HepG2 (cell line): ENCODE results near the gene LCE3B. TPM values are rescaled to one million over a fixed set of nuclear protein-coding genes. Genes with fewer than 3 reads are reported as not detected.

Experiments used
- ATAC-seq: fragments of 200-7000 bp; cut with Tn5 transposase; 3 replicates; pipeline ENCODE4 v1.9.1; 2020; ENCODE audit warnings: mild to moderate bottlenecking, moderate library complexity
- BruUV-seq: library from RNA; stranded (reverse); fragments of 400-500 nt; replicated peaks from 2 replicates; lab custom pipeline; 2021; lab: Mats Ljungman, UMichigan
- CTCF ChIA-PET: fragments of 300-600 bp; formaldehyde crosslinking; extraction: SDS; loops from one replicate; lab custom pipeline; 2021; ENCODE audit warnings: low total read pairs, inconsistent platforms, low intra/inter-chr PET ratio; lab: Yijun Ruan, JAX
- POLR2A ChIA-PET: fragments of 350-600 bp; sonication (Branson Sonifier 250); formaldehyde crosslinking; loops from one replicate; lab custom pipeline; 2020; ENCODE audit warnings: antibody characterized with exemption, inconsistent platforms; lab: Yijun Ruan, JAX
- DNase-seq: peaks from one replicate; pipeline ENCODE4 v3.0.0-alpha.2; 2015; ENCODE audit warnings: low spot score
- FAIRE-seq: peaks from 3 replicates; lab custom pipeline; 2011; peaks lifted over from hg19 to GRCh38; lab: Jason Lieb, UNC
- H2AFZ ChIP-seq: one replicate; pipeline ENCODE4 v1.6.1; 2011; ENCODE audit warnings: low read length, inconsistent platforms
- H3K27ac ChIP-seq: fragments of 300-600 bp; 3 replicates; pipeline ENCODE4 v1.8.0; 2011; ENCODE audit warnings: mixed run types, mild to moderate bottlenecking, mixed read lengths, low read length, inconsistent platforms; ENCODE audit not compliant: insufficient read depth; ENCODE audit errors: extremely low read length
- H3K27me3 ChIP-seq, 2 experiments: fragments of 200-600 bp in 1 of 2; 2 replicates in 1 of 2; 3 replicates in 1 of 2; pipeline versions ENCODE4 v1.6.0 to v1.8.0; 2011; ENCODE audit warnings: low read length in 2 of 2, mild to moderate bottlenecking in 2 of 2, moderate library complexity in 2 of 2, inconsistent platforms in 1 of 2; ENCODE audit not compliant: insufficient read depth in 2 of 2, control insufficient read depth in 1 of 2
- H3K36me3 ChIP-seq, 2 experiments: fragments of 200-600 bp in 1 of 2; replicated peaks in 1 of 2; 2 replicates in 1 of 2; 3 replicates in 1 of 2; pipeline versions ENCODE4 v1.5.1 to v1.8.0; 2011; ENCODE audit warnings: low read length in 2 of 2, inconsistent platforms in 1 of 2; ENCODE audit not compliant: insufficient read depth in 2 of 2, control insufficient read depth in 1 of 2
- H3K4me1 ChIP-seq: 2 replicates; pipeline ENCODE4 v1.5.1; 2012; ENCODE audit warnings: low read length, inconsistent platforms; ENCODE audit not compliant: insufficient read depth
- H3K4me2 ChIP-seq: 2 replicates; pipeline ENCODE4 v1.6.0; 2011; ENCODE audit warnings: low read depth, low read length, inconsistent platforms
- H3K4me3 ChIP-seq, 3 experiments: fragments of 200-600 bp in 1 of 3; sonication (generic), shearing (Covaris generic) in 1 of 3; replicated peaks in 1 of 3; 2 replicates each; pipeline ENCODE4 v1.5.1; 2011 to 2016; ENCODE audit warnings: low read length in 3 of 3, inconsistent platforms in 2 of 3, low read depth in 2 of 3, mild to moderate bottlenecking in 2 of 3, control low read depth in 1 of 3, mixed read lengths in 1 of 3; ENCODE audit not compliant: insufficient read depth in 1 of 3
- H3K79me2 ChIP-seq: one replicate; pipeline ENCODE4 v1.6.1; 2011; ENCODE audit warnings: low read length, inconsistent platforms; ENCODE audit not compliant: insufficient read depth
- H3K9ac ChIP-seq: 2 replicates; pipeline ENCODE4 v1.6.0; 2011; ENCODE audit warnings: mild to moderate bottlenecking, low read depth, low read length, inconsistent platforms; ENCODE audit not compliant: insufficient read depth
- H3K9me3 ChIP-seq: 2 replicates; pipeline ENCODE4 v1.5.1; 2012; ENCODE audit warnings: mild to moderate bottlenecking, low read length
- H4K20me1 ChIP-seq: 2 replicates; pipeline ENCODE4 v1.6.0; 2011; ENCODE audit warnings: inconsistent platforms, mild to moderate bottlenecking, low read length, moderate library complexity; ENCODE audit not compliant: insufficient read depth
- BATF2 ChIP-seq: sonication (generic); formaldehyde crosslinking; IDR thresholded peaks from 2 replicates; pipeline ENCODE4 v1.8.0; 2022; ENCODE audit warnings: mild to moderate bottlenecking, missing genetic modification reagents, moderate library complexity
- FLYWCH1 ChIP-seq: sonication (generic); formaldehyde crosslinking; IDR thresholded peaks from 2 replicates; pipeline ENCODE4 v1.8.1; 2023; ENCODE audit warnings: mild to moderate bottlenecking, missing genetic modification reagents
- GPBP1L1 ChIP-seq: sonication (generic); formaldehyde crosslinking; IDR thresholded peaks from 2 replicates; pipeline ENCODE4 v1.5.0; 2020; ENCODE audit warnings: mild to moderate bottlenecking, missing genetic modification reagents
- GTF3A ChIP-seq: sonication (generic); formaldehyde crosslinking; conservative IDR thresholded peaks from 2 replicates; pipeline ENCODE4 v1.4.0; 2020; ENCODE audit warnings: mild to moderate bottlenecking, missing genetic modification reagents
- HMGA1 ChIP-seq: sonication (generic); formaldehyde crosslinking; conservative IDR thresholded peaks from 2 replicates; pipeline ENCODE4 v1.4.0; 2020; ENCODE audit warnings: missing genetic modification reagents
- HNF1B ChIP-seq: sonication (generic); formaldehyde crosslinking; IDR thresholded peaks from 2 replicates; pipeline ENCODE4 v1.5.1; 2020; ENCODE audit warnings: mild to moderate bottlenecking, moderate library complexity, missing genetic modification reagents
- KLF6 ChIP-seq: IDR thresholded peaks from 2 replicates; pipeline ENCODE4 v1.8.0; 2016; ENCODE audit warnings: missing biosample characterization, missing genetic modification reagents
- NFIC ChIP-seq: IDR thresholded peaks from 2 replicates; pipeline ENCODE4 v1.6.1; 2012; ENCODE audit warnings: mild to moderate bottlenecking, low read length, inconsistent platforms
- NR2F2 ChIP-seq: IDR thresholded peaks from 2 replicates; pipeline ENCODE4 v1.6.1; 2012; ENCODE audit warnings: low read depth, inconsistent platforms, borderline replicate concordance
- SMARCE1 ChIP-seq: fragments of 450-650 bp; IDR thresholded peaks from 2 replicates; pipeline ENCODE4 v1.6.1; 2017; ENCODE audit warnings: borderline replicate concordance
- TARDBP ChIP-seq: sonication (generic); formaldehyde crosslinking; IDR thresholded peaks from 2 replicates; pipeline ENCODE4 v1.8.0; 2022; ENCODE audit warnings: mild to moderate bottlenecking, missing genetic modification reagents
- ZFY ChIP-seq: sonication (generic); formaldehyde crosslinking; IDR thresholded peaks from 2 replicates; pipeline ENCODE4 v1.4.0; 2020; ENCODE audit warnings: missing genetic modification reagents
- ZFYVE20 ChIP-seq: sonication (generic); formaldehyde crosslinking; IDR thresholded peaks from 2 replicates; pipeline ENCODE4 v1.8.0; 2023; ENCODE audit warnings: low read depth, mild to moderate bottlenecking, moderate library complexity, missing genetic modification reagents, borderline replicate concordance
- WGBS: methylation state at CpG from one replicate; pipeline ENCODE4 v1.1.6; 2017; ENCODE audit warnings: low lambda C conversion rate; 5-methylcytosine and 5-hydroxymethylcytosine counted together
- in situ Hi-C: cut with HindIII; loops from 2 replicates; pipeline ENCODE4 v1.10.0; 2017; ENCODE audit warnings: low pct_unique_long_range_greater_than_20kb; ENCODE audit not compliant: extremely low pct_ligation_motif_present
- intact Hi-C: fragments of 100-400 bp; cut with micrococcal nuclease; formaldehyde crosslinking; loops from one replicate; pipeline ENCODE4 v1.10.0; 2022; ENCODE audit not compliant: unreplicated experiment
- polyA plus RNA-seq, 8 experiments: library from polyadenylated mRNA; depleted of rRNA in 3 of 8; stranded (reverse) in 7 of 8; unstranded in 1 of 8; fragments of >200 nt; fragmentation: Illumina TruSeq in 4 of 8; extraction: Trizol in 4 of 8; gene quantifications; 2 replicates each; pipeline versions ENCODE4 v1.2.1 to v1.2.3, GENCODE V29; 2011 to 2016; ENCODE audit warnings: low read depth in 4 of 8, missing spikeins in 1 of 8, mixed read lengths in 1 of 8; ENCODE audit not compliant: insufficient read depth in 1 of 8
- total RNA-seq, 5 experiments: library from RNA; depleted of rRNA; stranded (reverse); fragments of >200 nt; fragmentation: Illumina TruSeq; extraction: Trizol; gene quantifications; 2 replicates each; pipeline ENCODE4 v1.2.3, GENCODE V29; 2016; ENCODE audit warnings: low read depth in 1 of 5
- TF ChIP-seq, protein P1 (sequence below): sonication (generic); formaldehyde crosslinking; IDR thresholded peaks from 2 replicates; pipeline ENCODE4 v1.9.0; 2021; ENCODE audit warnings: missing genetic modification reagents, mild to moderate bottlenecking, borderline replicate concordance

LCE3B gene
- total and polyA plus RNA-seq, 2 of the 13 experiments (the other 11 are each of a cell fraction or from before 2014, with no cell fraction given): not detected

DNA sequence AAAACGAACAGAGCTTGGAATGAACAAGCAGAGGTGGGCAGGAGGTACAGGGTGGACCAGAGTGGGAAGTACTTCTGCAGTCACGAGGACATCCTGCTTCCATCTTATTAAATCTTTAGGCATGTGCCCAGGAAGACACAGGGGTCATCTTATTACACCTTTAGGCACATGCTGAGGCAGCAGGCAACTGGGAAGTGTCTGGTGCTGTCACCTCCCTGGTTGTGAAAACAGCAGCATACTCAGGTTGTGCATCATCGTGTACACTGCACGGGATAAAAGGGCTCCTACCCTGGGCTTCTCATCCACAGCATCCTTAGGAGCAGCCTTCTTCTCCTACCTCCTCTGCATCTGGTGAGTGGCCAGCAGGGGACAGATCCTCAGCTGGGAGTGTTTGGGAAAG lies 13.7 kb upstream of the LCE3B start, which contains the start of gene LCE3C:
TSS of gene LCE3C (plus strand) at position 301 of the 400 bp plus-strand sequence. CDS start 498 bp downstream, outside the sequence.
- in situ Hi-C loops: no loop called here

More for the DNA sequence above, 13.7 kb upstream of the LCE3B start, which contains the start of gene LCE3C:
- no peak within 1 kb of the TSS for H2AFZ ChIP-seq
- no peak for TF ChIP-seq NR2F2
- TF ChIP-seq GTF3A (CRISPR knock-in tag): no peak
- TF ChIP-seq ZFYVE20: no peak
- TF ChIP-seq BATF2: no peak
- no peak for TF ChIP-seq ZFY
- no peak for TF ChIP-seq HMGA1 (CRISPR knock-in tag)
- TF ChIP-seq FLYWCH1: no peak
- TF ChIP-seq NFIC: no peak
- TF ChIP-seq TARDBP (CRISPR knock-in tag): no peak
- no peak for TF ChIP-seq GPBP1L1 (CRISPR knock-in tag)
- TF ChIP-seq, protein P1, sequence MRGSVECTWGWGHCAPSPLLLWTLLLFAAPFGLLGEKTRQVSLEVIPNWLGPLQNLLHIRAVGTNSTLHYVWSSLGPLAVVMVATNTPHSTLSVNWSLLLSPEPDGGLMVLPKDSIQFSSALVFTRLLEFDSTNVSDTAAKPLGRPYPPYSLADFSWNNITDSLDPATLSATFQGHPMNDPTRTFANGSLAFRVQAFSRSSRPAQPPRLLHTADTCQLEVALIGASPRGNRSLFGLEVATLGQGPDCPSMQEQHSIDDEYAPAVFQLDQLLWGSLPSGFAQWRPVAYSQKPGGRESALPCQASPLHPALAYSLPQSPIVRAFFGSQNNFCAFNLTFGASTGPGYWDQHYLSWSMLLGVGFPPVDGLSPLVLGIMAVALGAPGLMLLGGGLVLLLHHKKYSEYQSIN: no peak
- no peak for TF ChIP-seq KLF6 (CRISPR knock-in tag)
- no peak for TF ChIP-seq SMARCE1
- no peak for TF ChIP-seq HNF1B
- FAIRE-seq (no peak), ATAC-seq (no peak), DNase-seq (no peak)
- no peaks in the 10 kb centered on the region for H3K27me3 ChIP-seq
- 0 out of 2 replicates have a peak, but pooled peaks cover 5% of the 10 kb centered on the region for H3K4me1 ChIP-seq
- no peak within 1 kb of the TSS for H3K27ac ChIP-seq
- CTCF ChIA-PET: no interaction called here
- 0% methylated on average over 3 of the region's 4 CpGs for WGBS
- no peak within 1 kb of the TSS for H3K4me3 ChIP-seq
- intact Hi-C loops: no loop called here
- no peak within 1 kb of the TSS for H3K4me2 ChIP-seq
- BruUV-seq: no TSS peak
- no peaks in the 10 kb centered on the region for H3K79me2 ChIP-seq
- no peak within 1 kb of the TSS for H3K9ac ChIP-seq
- H3K9me3 ChIP-seq: no peaks in the 10 kb centered on the region
- POLR2A ChIA-PET: no interaction called here
- no peaks in the 10 kb centered on the region for H3K36me3 ChIP-seq
- no peaks in the 10 kb centered on the region for H4K20me1 ChIP-seq
